ENCODE measurements around the gene KDM4B.

GRCh38 chr19:5080030-5080654, 111.2 kb downstream of the KDM4B start:
- TF ChIP-seq CTCF (conservative IDR thresholded peaks at IDR 0.05) (no peak), ZFX (IDR thresholded peaks at IDR 0.05) (no peak)

All from C4-2B (cell line).